ENCODE measurements around the gene PSAPL1. TPM values are rescaled to one million over a fixed set of nuclear protein-coding genes. Genes with fewer than 3 reads are reported as not detected.

The PSAPL1 gene
- total and polyA plus RNA-seq, 9 of the 15 experiments (the other 6 are each of a cell fraction or from before 2014, with no cell fraction given), result not detected

DNA sequence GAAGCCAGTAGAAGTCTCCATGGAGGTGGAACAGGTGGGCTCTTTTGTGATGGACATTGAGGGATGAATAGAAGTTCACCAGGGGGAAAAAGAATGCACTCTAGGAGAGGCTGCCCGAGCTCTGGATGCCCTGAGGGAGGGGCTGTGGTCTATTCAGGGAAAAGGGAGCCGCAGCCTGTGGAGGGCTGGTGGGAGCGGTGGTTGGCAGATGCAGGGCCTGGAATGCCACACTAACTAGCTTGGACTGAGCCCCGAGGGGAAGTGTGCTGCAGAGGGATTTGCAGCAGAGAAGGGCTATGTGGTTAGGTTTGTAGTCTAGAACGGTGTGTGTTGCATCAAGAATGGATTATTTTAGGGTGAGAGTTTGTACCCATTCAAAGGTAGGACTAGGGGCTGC is 29.5 kb upstream of the PSAPL1 start:
- Histone ChIP-seq H3K4me1 (replicated peaks in 1 of 2; ENCODE audit: control insufficient read depth in 2 of 2, insufficient read depth in 2 of 2, low read length in 2 of 2) (no peaks in the 10 kb centered on the region; a peak in 2 of 5 replicates), H2AFZ (ENCODE audit: low read depth, low read length) (no peak overlapping the region), H3K27ac (ENCODE audit: extremely low read depth, low read depth, low read length) (no peak overlapping the region), H3K4me3 (no peak overlapping the region), H3K27me3 (ENCODE audit: control insufficient read depth in 2 of 2, insufficient read depth in 2 of 2, low read length in 2 of 2) (peaks cover 0 to 49% of the 10 kb centered on the region in 2 experiments; a peak in 3 of 5 replicates), H3K9ac (ENCODE audit: insufficient read depth in 1 of 2, low read depth in 2 of 2, low read length in 2 of 2) (no peak overlapping the region), H3K9me1 (ENCODE audit: control insufficient read depth, insufficient read depth, low read length) (no peaks in the 10 kb centered on the region), H3K4me2 (ENCODE audit: insufficient read depth, low read length) (no peak overlapping the region), H3K36me3 (ENCODE audit: control insufficient read depth, insufficient read depth, low read length) (no peaks in the 10 kb centered on the region), H3K79me2 (ENCODE audit: control insufficient read depth, insufficient read depth, low read length) (no peaks in the 10 kb centered on the region), H3K9me3 (replicated peaks; ENCODE audit: control insufficient read depth, insufficient read depth, low read depth, low read length) (no peaks in the 10 kb centered on the region), H4K20me1 (replicated peaks; ENCODE audit: control insufficient read depth, insufficient read depth, low read length) (peaks cover 14% of the 10 kb centered on the region)
- 0% methylated on average over 5 of the region's 5 CpGs for whole genome bisulfite sequencing (ENCODE audit: insufficient coverage, low coverage, missing lambda C conversion rate)
- POLR2A ChIA-PET, result interaction anchor here (0.6 kb wide), 1 partner anchor 10 kb away, joined by 3 read pairs; no protein-coding TSS in a partner anchor
- FAIRE-seq (no peak), DNase-seq (ENCODE audit: extremely low read depth in 1 of 4, low spot score in 3 of 4) (no peak), ATAC-seq (no peak)
- TF ChIP-seq, protein P1, sequence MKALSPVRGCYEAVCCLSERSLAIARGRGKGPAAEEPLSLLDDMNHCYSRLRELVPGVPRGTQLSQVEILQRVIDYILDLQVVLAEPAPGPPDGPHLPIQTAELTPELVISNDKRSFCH (CRISPR knock-in tag; IDR thresholded peaks at IDR 0.05), result no peak
- TF ChIP-seq, protein P1 (tag; IDR thresholded peaks at IDR 0.05), result no peak
- TF ChIP-seq, protein P2, sequence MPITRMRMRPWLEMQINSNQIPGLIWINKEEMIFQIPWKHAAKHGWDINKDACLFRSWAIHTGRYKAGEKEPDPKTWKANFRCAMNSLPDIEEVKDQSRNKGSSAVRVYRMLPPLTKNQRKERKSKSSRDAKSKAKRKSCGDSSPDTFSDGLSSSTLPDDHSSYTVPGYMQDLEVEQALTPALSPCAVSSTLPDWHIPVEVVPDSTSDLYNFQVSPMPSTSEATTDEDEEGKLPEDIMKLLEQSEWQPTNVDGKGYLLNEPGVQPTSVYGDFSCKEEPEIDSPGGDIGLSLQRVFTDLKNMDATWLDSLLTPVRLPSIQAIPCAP (CRISPR knock-in tag; IDR thresholded peaks at IDR 0.05; ENCODE audit: borderline replicate concordance), result no peak
- TF ChIP-seq ILF3 (IDR thresholded peaks at IDR 0.05; ENCODE audit: borderline replicate concordance) (no peak), TARDBP (IDR thresholded peaks at IDR 0.05) (no peak), CBX1 (IDR thresholded peaks at IDR 0.05; ENCODE audit: low read depth) (no peak), EP400 (IDR thresholded peaks at IDR 0.05) (no peak), ILK (tag; IDR thresholded peaks at IDR 0.05; ENCODE audit: borderline replicate concordance, low read depth) (no peak), BRD4 (IDR thresholded peaks at IDR 0.05) (no peak), TCF7L2 (IDR thresholded peaks at IDR 0.05; ENCODE audit: low read depth, low read length) (no peak), GABPA (tag; conservative IDR thresholded peaks at IDR 0.05; ENCODE audit: low read depth) (no peak), RBM17 (IDR thresholded peaks at IDR 0.05; ENCODE audit: borderline replicate concordance, low read depth, low read length) (no peak), ARNT (IDR thresholded peaks at IDR 0.05) (no peak)
- TF ChIP-seq, protein P3, sequence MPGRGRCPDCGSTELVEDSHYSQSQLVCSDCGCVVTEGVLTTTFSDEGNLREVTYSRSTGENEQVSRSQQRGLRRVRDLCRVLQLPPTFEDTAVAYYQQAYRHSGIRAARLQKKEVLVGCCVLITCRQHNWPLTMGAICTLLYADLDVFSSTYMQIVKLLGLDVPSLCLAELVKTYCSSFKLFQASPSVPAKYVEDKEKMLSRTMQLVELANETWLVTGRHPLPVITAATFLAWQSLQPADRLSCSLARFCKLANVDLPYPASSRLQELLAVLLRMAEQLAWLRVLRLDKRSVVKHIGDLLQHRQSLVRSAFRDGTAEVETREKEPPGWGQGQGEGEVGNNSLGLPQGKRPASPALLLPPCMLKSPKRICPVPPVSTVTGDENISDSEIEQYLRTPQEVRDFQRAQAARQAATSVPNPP (IDR thresholded peaks at IDR 0.05; ENCODE audit: borderline replicate concordance, insufficient read depth, insufficient read length), result no peak
- in situ Hi-C loops (cut with MboI), result no loop called here
- CTCF ChIA-PET (ENCODE audit: low intra/inter-chr PET ratio), result no interaction called here
- no TSS peak for BruUV-seq (replicated peaks)
- intact Hi-C loops (cut with micrococcal nuclease), result no loop called here
